Measurements from ENCODE around the gene CKAP4. TPM values are rescaled to one million over a fixed set of nuclear protein-coding genes. Genes with fewer than 3 reads are reported as not detected.

Gene CKAP4
- total RNA-seq, 1 donor from 2014 or later, result 99.7 TPM

- no peak for DNase-seq (ENCODE audit: low read depth)
- no peak for TF ChIP-seq CTCF (conservative IDR thresholded peaks at IDR 0.05; ENCODE audit: low read depth, low read length)
- H3K4me3 ChIP-seq (ENCODE audit: low read depth, low read length), result no peak overlapping the region
Observed at GRCh38 chr12:106211973-106212372, 35.8 kb downstream of the CKAP4 start.

- TF ChIP-seq CTCF (conservative IDR thresholded peaks at IDR 0.05; ENCODE audit: low read depth, low read length), result peak; percentile 50
- no peak overlapping the region for H3K4me3 ChIP-seq (ENCODE audit: low read depth, low read length)
- DNase-seq (ENCODE audit: low read depth), result no peak
Observed at GRCh38 chr12:106205208-106206069, 42.4 kb downstream of the CKAP4 start.

GRCh38 chr12:106204312-106204711 lies 43.5 kb downstream of the CKAP4 start:
- H3K4me3 ChIP-seq (ENCODE audit: low read depth, low read length), result no peak overlapping the region
- no peak for DNase-seq (ENCODE audit: low read depth)
- TF ChIP-seq CTCF (conservative IDR thresholded peaks at IDR 0.05; ENCODE audit: low read depth, low read length), result no peak

- DNase-seq (ENCODE audit: low read depth), result no peak
- no peak for TF ChIP-seq CTCF (conservative IDR thresholded peaks at IDR 0.05; ENCODE audit: low read depth, low read length)
- no peak overlapping the region for H3K4me3 ChIP-seq (ENCODE audit: low read depth, low read length)
Observed at GRCh38 chr12:106197906-106198623, 49.8 kb downstream of the CKAP4 start.

GRCh38 chr12:106195621-106196027 lies 52.2 kb downstream of the CKAP4 start:
- no peak overlapping the region for H3K4me3 ChIP-seq (ENCODE audit: low read depth, low read length)
- TF ChIP-seq CTCF (conservative IDR thresholded peaks at IDR 0.05; ENCODE audit: low read depth, low read length), result no peak
- DNase-seq (ENCODE audit: low read depth), result peak; percentile 53

- H3K4me3 ChIP-seq (ENCODE audit: low read depth, low read length), result no peak overlapping the region
- no peak for TF ChIP-seq CTCF (conservative IDR thresholded peaks at IDR 0.05; ENCODE audit: low read depth, low read length)
- no peak for DNase-seq (ENCODE audit: low read depth)
Observed at GRCh38 chr12:106194351-106194750, 53.5 kb downstream of the CKAP4 start.
